ENCODE data around the gene EXOC8. TPM values are rescaled to one million over a fixed set of nuclear protein-coding genes. Genes with fewer than 3 reads are reported as not detected.

The EXOC8 gene
- total and polyA plus RNA-seq, 2 experiments from 2014 or later = 4.9 to 12.6 TPM

DNA sequence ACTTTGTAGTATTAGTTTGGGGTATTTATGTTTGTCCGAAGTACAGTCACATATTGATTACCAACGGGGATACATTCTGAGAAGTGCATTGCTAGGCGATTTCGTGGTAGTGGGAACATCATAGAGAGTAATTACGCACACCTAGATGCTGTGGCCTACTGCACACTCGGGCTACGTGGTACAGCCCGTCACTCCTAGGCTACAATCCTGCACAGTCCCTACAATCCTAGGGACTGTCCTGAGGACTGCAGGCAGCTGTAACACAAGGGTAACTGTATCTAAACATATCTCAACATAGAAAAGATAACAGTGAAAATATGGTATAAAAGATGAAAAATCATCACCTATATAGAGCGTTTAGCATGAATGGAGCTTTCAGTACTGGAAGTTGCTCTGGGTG lies 18.6 kb downstream of the EXOC8 start:
- H3K36me3 ChIP-seq = no peaks in the 10 kb centered on the region
- H3K4me1 ChIP-seq (ENCODE audit: low read depth) = no peaks in the 10 kb centered on the region
- H3K4me3 ChIP-seq = no peak overlapping the region
- H3K27ac ChIP-seq = no peak overlapping the region
- no peaks in the 10 kb centered on the region for H3K27me3 ChIP-seq
- DNase-seq (ENCODE audit: low read depth in 1 of 2, low spot score in 1 of 2) = no peak
- TF ChIP-seq, protein P1, sequence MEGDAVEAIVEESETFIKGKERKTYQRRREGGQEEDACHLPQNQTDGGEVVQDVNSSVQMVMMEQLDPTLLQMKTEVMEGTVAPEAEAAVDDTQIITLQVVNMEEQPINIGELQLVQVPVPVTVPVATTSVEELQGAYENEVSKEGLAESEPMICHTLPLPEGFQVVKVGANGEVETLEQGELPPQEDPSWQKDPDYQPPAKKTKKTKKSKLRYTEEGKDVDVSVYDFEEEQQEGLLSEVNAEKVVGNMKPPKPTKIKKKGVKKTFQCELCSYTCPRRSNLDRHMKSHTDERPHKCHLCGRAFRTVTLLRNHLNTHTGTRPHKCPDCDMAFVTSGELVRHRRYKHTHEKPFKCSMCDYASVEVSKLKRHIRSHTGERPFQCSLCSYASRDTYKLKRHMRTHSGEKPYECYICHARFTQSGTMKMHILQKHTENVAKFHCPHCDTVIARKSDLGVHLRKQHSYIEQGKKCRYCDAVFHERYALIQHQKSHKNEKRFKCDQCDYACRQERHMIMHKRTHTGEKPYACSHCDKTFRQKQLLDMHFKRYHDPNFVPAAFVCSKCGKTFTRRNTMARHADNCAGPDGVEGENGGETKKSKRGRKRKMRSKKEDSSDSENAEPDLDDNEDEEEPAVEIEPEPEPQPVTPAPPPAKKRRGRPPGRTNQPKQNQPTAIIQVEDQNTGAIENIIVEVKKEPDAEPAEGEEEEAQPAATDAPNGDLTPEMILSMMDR (IDR thresholded peaks at IDR 0.05; ENCODE audit: low read depth, low read length) = no peak
- H3K9me3 ChIP-seq (ENCODE audit: low read depth) = no peaks in the 10 kb centered on the region

DNA sequence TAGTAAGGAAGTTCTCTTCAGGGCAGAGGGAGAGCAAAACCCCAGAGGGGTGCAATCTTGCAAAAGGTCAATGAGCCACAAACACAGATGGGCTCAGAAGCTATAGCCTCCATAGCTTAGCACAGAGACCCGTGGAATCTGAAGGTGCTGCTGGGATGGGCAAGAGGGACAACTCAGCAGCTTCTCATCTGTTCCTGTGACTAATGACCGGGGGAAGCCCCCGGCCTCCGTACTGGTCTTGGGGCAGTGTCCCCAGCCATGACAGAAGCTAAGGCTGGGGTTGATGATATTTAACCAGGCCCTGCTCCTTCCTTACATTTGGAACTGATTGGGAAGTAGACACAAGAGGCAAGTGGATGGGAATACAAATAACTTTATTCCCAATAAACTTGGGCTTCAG lies 19.1 kb downstream of the EXOC8 start:
- no peak for DNase-seq (ENCODE audit: low read depth in 1 of 2, low spot score in 1 of 2)

DNA sequence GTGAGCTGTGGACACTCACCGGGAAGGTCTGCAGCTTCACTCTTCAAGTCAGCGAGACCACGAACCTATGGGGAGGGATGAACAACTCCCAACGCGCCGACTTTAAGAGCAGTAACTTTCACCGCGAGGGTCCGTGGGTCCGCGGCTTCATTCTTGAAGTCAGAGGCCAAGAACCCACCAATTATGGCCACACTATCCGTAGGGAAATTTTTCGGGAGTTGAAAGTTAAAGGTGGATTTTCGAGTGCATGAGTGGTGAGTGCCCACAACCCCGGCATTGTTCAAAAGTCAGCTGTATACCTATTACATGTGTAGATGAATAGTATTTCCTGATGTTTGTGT lies 19.7 kb downstream of the EXOC8 start:
- H3K9me3 ChIP-seq (ENCODE audit: low read depth) = no peaks in the 10 kb centered on the region
- H3K27me3 ChIP-seq = no peaks in the 10 kb centered on the region
- no peak for DNase-seq (ENCODE audit: low read depth in 1 of 2, low spot score in 1 of 2)
- H3K27ac ChIP-seq = no peak overlapping the region
- no peaks in the 10 kb centered on the region for H3K4me1 ChIP-seq (ENCODE audit: low read depth)
- no peak overlapping the region for H3K4me3 ChIP-seq
- TF ChIP-seq, protein P1 (IDR thresholded peaks at IDR 0.05; ENCODE audit: low read depth, low read length) = no peak
- no peaks in the 10 kb centered on the region for H3K36me3 ChIP-seq

More for the DNA sequence above, 19.1 kb downstream of the EXOC8 start:
- Histone ChIP-seq H3K9me3 (ENCODE audit: low read depth) (no peaks in the 10 kb centered on the region), H3K27me3 (no peaks in the 10 kb centered on the region), H3K36me3 (no peaks in the 10 kb centered on the region), H3K4me3 (no peak overlapping the region), H3K4me1 (ENCODE audit: low read depth) (no peaks in the 10 kb centered on the region), H3K27ac (no peak overlapping the region)
- TF ChIP-seq, protein P1 (IDR thresholded peaks at IDR 0.05; ENCODE audit: low read depth, low read length) = no peak

DNA sequence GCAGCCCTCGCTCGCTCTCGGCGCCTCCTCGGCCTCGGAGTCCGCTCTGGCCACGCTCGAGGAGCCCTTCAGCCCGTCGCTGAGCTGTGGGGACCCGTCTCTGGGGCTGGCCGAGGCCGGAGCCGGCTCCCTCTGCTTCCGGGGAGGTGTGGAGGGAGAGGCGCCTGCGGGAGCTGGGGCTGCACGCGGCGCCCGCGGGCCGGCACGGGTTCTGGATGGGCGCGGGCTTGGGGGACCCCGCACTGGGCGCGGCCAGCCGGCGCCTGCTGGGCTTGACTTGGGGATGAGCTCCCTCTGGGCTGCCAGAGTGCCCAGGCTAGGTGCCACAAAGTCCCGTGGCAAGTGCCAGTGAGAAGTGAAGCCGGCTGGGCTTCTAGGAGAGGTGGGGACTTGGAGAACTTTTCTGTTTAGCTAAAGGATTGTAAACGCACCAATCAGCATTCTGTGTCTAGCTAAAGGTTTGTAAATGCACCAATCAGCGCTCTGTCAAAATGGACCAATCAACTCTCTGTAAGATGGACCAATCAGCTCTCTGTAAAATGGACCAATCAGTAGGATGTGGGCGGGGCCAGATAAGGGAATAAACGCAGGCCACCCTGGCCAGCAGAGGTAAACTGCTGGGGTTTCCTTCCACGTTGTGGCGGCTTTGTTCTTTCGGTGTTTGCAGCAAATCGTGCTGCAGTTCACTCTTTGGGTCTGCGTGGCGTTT lies 20.2 kb downstream of the EXOC8 start:
- Histone ChIP-seq H3K27ac (no peak overlapping the region), H3K9me3 (ENCODE audit: low read depth) (no peaks in the 10 kb centered on the region), H3K4me1 (ENCODE audit: low read depth) (no peaks in the 10 kb centered on the region), H3K36me3 (no peaks in the 10 kb centered on the region), H3K4me3 (no peak overlapping the region), H3K27me3 (no peaks in the 10 kb centered on the region)
- TF ChIP-seq, protein P1 (IDR thresholded peaks at IDR 0.05; ENCODE audit: low read depth, low read length) = no peak
- no peak for DNase-seq (ENCODE audit: low read depth in 1 of 2, low spot score in 1 of 2)

DNA sequence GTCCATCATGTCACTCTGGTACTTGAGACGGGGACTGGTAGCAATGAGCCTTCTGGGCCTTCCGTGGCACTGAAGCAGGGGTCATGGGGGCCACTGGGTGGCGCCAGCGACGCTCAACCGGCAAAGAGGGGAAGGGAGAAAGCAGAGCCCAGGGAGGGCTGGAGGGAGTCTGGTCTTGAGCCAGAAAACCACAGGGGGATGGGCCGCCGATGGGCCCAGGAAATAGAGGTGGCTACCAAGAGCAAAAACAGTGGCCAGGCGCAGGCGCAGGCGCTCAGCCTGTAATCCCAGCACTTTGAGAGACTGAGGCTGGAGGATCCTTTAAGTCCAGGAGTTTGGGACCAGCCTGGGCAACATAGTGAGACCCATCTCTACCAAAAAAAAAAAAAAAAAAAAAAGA lies 21.8 kb downstream of the EXOC8 start:
- peak; percentile 32 to 65 for DNase-seq (ENCODE audit: low read depth in 1 of 2, low spot score in 1 of 2)
- H3K36me3 ChIP-seq = no peaks in the 10 kb centered on the region
- H3K27me3 ChIP-seq = no peaks in the 10 kb centered on the region
- no peak overlapping the region for H3K4me3 ChIP-seq
- TF ChIP-seq, protein P1 (IDR thresholded peaks at IDR 0.05; ENCODE audit: low read depth, low read length) = peak; percentile 74
- no peaks in the 10 kb centered on the region for H3K4me1 ChIP-seq (ENCODE audit: low read depth)
- no peak overlapping the region for H3K27ac ChIP-seq
- no peaks in the 10 kb centered on the region for H3K9me3 ChIP-seq (ENCODE audit: low read depth)

Measured in cardiac muscle cell (in vitro differentiated cells and primary cell).